NOMO-1 (cell line): Measurements from ENCODE around the gene HLF.

Experiments
- DNase-seq, 2 experiments: peaks; one replicate each; lab custom pipeline; 2025; ENCODE audit not compliant: unreplicated experiment in 2 of 2; lab: John Stamatoyannopoulos, UW

Gene HLF

DNA sequence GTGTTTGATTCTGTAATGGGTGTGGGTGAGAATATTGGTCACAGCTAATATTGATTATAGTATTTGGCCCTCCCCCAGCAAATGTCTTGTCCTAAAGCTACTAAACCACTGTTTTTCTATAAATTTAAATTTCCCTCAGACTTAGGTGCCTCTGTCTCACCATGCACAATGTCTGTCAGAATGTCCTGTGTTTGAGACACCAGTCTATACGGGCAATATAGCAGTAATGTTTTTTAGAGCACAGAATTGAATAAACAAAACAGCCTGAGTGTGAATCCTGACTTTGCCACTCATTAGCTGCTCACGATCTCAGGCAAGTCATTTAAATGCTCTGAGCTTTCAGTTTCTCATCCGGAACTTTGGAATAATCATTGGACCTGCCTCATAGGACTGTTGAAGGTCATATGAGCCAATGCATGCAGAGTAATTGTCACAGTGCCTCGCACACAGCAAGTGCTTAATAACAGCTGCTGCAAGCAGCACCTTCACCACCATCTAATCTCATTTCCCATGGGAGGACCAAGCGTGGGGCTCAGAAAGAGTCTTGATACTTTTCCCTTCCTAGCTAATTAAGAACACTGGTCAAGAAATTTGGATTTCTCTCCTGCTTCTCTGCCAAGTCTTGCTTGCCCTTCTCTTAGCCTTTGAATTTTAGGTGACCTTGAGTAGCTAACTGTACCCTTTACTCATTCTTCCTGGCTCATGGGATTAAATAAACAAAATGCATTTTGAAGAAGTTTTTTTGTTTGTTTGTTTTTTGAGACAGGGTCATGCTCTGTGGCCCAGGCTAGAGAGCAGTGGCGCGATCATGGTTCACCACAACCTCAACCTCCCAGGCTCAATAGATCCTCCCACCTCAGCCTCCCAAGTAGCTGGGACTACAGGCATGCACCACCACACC, 9.8 kb downstream of the HLF start:
- no peak for DNase-seq

DNA sequence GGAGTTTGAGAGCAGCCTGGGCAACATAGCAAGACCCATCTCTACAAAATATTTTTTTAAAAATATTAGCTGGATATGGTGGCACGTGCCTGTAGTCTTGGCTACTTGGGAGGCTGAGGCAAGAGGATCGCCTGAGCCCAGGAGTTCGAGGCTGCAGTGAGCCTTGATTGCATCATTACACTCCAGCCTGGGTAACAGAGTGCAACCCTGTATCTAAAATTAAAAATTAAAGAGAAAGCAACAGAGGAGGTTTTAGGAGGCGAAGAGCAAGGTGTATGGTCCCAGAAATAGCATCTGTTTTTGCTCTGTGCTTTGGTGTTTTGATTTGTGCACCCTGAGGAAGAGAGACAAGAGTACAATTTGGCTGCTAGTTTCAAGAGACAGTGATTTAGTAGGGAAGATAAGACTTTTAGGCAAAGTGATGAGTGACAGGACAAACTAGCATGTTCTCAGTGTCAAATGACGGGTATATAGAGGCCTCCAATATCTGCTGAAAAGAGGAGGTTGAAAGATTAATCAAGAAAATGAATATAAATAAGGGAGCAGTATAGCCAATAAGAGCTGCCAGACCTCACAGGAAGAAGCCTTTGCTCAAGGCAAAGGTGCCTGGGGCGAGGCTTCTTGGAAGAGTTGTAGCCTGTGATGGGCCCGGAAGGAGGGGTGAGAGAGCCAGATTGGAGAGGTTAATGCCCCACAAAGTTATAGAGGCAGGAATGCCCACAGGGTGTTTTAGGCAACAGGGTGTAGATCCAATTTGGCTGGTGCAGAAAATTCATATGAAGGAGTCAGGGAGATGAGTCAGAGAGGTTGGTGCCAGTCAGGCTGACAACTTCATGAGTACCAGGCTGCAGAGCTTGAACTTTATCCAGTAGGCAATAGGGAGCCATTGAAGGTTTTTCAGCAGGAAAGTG, 11.4 kb downstream of the HLF start:
- DNase-seq, result no peak

DNA sequence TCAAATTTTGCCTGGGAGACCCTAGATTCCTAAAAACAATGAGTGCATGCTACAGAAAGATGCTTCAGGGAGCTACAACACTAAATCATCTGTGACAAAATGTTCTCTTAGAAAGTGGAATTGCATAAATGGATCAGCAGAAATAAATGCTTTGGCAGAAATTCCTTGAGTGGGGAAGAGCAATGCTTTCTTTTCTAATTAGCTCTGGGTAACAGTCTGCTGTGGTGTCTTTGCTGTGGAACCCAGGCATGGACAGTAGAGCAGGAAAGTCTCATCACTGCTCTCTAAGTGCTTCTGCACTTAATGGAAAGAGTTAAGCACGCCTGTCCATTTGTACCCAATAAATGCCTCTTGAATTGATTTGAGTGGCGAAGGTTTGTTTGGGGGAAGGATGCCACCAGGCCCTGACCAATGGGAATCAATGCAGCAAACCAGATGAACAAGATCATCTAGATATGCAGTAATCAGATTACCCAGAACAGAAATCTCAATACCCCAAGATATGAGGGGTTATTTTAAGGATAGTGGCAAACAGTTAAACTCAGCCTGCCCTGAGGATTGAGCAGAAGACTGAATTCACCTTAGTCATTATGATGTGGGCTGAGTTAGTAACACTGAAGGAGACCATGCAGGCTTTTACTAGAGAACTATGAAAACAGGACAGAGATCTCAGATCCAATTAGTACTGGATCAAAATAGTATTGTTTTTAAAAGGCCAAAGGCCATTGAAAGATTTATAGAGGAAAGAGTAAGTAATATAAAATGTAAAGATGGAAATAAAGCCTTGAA, 13.6 kb downstream of the HLF start:
- DNase-seq, result no peak

DNA sequence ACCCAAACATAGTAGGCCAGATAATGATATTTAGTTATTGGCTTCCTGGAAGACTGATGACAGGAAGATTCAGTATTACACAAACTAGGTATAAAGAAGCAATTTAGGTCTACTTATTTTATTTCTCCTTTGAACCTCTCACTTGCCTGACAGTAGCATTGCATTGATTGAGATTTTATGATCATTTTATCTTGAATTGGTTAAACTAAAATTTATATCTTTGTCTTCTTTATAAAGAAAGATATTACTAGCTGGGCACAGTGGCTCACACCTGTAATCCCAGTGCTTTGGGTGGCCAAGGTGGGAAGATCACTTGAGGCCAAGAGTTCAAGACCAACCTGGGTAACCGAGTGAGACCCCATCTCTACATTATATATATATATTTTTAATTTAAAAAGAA, 14.4 kb downstream of the HLF start:
- DNase-seq, result no peak

DNA sequence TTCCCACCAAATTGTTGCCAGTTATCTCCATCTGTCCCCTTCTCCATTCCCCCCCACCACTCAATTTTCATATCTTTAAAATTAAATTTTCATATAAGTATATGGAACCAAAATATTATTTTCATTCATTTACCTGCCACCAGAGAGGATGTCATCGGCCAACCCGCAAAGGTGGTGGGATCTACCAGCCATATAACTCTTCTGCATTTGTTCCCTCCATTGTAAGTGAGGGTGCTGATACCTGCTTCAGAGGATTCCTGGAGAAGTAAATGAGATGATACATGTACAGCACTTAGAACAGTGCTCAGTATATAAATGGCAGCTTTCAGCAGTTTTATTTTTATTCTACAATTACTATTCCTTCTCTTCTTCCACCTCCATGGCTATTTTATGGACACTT, 15.0 kb downstream of the HLF start:
- no peak for DNase-seq

DNA sequence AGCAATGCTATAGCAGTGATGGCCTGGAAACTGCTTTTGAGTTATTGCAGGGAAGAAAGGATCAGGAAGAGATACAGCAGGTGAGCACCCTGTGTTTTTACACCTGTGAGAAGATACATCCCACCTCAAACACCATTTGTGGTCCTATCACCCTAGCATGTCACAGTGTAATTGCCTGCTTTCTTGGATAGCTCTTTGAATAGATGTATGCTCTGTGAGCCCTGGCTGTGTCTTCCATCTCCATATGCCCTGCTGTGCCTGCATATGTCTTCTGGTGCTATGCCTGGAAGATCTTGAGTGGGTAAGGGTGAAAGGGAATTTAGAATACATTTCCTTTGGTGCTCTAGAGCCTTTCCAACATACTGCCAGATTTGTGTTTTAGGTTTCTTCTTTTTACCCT, 15.5 kb downstream of the HLF start:
- DNase-seq, result no peak

DNA sequence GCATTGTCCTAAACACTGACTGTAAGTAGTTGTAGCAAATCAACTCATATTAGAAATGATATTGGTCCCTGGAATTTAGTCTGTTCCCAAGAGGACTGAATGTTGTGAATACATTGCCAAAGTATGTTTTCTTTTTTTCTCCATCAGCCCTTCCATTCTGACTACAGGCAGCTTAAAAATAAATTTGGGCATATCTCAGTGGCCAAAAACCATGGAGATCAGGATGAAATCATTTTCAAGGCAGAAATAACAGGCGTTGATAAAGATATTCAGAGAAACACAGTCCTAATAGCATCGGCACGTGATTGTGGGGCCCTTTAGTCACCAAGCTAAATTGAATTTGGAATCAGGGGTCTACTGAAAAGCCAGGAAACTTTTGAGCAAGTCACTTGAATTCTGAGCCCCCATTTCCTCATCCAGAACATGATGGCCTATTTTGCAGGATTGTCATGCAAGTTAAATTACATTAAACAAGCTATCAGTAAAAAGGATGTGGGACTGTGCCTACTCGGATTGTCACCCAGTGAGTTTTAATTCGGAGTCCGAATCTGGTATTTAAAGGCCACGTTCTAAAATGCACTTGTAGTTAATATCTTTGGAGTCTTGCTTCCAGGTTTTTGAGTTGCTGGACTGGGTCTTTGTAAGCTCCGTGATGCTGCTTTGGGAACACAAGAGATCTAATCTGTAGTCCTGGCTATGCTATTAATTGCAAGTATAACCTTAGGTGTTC, 17.1 kb downstream of the HLF start:
- no peak for DNase-seq

DNA sequence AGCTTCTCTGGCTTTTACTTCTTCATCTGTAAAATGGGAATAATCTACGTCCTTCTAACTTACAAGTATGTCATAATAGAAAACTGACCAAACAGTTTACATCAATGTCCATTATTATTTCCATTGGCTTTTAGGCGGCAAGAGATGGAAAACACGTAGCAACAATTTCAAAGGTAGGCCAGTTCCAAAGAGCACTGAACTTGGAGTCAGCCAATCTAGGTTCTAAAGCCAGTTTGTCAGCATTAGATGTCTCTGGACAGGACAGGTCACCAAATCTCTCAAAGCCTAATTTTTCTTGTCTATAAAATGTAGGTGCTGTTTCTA, 17.6 kb downstream of the HLF start:
- no peak for DNase-seq

DNA sequence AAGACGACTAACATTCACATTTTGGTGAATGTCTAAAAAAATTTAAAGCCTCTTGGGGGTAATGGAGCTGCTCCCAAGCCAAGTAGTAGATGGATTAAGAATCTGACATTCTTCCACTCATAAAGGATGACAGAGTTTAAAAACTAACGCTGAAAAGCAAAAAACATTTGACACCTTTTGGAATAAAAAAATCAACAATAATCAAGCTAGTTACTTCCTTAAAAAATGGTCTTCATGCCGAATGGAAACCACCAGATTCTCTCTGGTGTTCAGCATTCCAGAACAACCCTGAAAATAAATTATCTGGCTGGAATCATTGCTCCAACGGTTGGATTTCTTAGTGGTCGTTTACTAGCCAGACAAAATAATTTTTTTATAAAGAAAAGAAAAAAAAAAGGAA, 18.0 kb downstream of the HLF start:
- DNase-seq, result no peak

DNA sequence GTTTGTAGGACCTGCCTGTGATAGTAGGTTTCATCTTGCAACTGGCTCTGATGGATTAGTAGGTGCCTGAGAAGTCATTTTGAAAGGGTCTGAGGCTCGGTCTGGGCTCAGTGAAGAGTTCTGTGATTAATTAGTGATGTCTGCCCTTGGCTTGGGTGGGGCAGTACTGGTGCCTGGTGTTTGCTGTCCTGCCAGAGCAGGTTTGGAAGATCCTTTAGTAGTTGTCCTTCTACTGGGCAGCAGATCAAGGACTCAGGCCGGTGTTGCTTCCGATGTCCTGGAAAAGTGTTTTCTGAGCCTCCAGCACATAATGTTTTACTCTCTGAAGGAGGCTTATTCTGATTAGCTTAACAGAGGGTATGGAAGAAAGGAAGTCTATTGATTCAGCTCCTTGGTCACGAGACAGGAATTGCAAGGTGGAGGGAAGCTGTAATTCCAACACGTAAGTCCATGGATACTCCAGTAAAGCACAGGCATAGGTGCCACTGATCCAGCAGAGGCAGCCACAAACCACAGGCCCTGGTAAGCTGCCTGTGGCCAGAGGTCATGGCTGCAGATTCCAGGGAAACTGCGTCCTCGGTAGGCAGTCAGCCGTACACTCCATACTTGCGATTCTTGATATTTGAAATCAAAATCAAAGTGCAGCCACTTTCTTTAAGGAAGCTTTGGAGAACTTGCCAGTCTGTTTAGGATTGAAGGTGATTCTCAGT, 18.7 kb downstream of the HLF start:
- DNase-seq, result no peak

DNA sequence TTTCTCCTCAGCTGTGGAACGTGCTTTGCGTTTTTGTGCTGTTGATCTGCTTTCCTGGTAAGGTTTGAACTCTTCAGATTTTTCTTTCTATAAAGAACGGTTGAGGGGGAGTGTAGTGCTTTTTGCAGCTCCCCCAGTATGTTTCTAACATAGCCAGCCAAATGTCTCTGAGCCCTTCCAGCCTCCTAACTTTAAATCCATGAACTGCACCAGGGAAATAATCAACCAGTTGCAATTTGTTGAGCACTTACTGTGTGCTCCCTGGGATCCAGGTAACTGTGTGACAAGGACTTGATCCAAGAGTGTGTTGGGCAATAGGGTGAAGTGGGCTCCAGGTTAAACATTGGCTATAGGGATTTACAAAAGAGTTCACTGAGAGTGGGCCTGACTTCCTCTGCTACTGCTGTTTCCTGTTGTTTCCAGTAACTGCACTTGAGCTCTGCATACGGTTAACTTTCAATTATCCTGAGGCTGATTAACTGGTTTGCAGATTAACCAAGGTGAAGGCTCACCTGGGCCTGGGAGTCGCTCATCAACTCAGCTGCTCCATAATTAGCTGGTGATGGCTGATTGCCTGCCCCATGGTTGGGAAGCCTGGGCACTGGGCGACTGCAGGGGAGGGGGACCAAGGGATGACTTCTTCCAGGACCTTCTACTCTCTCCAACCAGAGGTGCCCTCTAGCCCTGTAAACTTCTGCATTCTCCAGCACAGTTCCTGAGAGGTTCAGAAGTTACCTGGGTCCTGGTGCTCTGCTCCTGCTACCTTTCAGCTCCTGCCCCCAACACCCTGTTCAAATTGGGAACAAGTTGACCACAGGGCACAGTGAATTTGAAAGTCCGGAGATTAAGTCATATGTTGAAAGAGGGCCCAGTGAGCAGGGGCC, 19.5 kb downstream of the HLF start:
- no peak for DNase-seq

DNA sequence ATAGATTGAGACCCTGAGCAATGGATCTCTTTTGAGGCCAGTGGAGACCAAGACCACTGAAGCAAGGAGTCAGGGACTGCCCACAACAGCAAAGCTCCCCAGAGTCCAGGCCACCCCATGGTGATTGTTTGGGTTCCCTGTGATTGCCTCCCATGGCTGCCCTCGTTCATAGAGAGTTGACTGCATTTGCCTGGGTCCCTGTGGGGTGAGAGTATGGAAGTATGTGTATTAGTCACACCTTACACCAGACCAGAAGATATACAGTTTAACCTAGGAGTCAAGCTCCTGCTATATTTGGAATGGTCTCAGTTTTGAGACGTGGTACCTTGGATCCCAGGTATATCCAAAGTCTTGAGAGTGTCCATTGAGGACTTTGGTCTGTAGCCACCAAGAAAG, 20.2 kb downstream of the HLF start:
- no peak for DNase-seq

DNA sequence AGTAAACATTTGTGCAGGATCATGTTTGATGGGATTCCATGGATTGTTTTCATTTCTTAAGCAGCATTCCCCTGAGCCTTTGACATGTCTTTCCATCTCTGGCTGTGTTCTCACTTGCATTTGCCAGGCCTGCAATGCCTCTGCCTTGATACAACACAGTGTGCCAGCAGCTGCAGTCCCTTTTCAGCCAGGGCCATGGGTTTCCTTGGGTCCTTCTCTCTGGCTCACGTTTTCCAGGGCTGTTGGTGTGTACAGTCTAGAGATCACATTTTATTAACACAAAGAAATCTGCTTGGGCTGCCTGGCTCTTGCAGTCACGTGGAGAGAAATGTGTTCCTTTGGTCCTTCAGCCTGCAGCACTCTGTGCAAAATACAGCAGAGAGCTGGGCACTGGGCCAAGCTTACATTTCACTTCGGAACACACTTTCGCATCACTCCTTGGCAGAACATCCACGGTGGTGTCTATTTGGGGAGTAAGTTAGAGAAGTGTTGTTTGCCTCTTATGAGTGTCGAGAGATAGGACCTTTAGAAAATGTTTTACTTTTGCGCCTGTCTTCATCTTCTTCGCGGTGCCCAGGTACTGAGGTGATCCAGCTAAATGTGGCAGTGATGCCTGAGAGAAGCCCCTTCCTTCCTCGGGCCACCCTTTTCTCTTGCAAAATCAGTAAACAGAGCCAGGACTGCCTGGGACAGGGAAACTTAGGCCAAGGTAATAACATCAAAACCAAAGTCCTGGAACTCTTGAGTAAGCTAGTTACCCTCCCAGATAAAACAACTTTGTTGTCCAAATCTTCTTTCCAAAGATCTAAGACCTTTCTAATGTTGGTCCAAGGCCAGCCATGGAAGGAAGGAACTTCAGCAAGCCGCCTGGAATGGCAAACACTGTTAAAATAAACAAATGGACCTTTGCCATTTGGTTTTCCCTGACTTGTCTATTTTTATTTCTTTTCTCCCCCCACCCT, 20.9 kb downstream of the HLF start:
- DNase-seq, result no peak

DNA sequence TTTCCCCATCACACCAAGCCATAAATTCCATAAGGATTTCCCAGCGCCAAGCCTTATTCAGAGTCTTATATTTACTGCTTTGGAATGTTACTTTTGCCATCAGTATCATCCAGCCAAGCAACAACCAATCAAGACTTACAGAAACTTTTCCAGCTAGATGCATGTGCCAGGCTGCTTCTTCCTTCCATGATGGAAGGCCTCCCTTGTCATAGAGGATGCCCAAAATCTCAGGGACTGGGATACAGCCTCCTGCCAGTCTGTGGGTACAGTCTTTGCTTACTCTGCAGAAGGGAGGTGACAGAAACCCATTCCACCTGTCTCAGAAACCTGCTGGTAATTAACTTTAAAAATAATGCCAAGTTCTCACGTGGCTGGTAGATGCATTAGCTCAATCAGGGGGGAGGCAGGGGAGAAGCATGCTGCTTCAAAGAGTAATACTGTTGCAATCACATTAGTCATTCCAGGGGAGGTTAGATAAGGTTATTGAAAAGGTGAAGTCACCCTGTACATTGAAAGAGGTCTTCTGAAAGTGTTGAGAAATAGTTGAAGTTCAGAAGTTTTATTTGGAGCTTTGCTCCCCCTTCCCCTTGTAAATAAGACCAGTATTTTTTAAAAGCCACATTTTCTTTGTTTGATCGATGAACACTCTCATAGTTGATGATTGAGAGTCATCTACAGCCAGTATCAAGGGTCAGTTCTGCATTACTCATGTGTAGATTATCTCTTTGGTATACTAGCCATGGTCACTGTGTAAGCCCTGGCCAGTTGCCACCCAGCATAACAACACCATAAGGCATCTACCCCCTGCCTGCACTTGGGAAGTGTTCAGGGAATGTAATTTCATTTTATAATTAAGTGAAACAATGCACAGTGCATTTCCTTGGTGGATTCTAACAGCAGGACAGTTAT, 22.2 kb downstream of the HLF start:
- no peak for DNase-seq

DNA sequence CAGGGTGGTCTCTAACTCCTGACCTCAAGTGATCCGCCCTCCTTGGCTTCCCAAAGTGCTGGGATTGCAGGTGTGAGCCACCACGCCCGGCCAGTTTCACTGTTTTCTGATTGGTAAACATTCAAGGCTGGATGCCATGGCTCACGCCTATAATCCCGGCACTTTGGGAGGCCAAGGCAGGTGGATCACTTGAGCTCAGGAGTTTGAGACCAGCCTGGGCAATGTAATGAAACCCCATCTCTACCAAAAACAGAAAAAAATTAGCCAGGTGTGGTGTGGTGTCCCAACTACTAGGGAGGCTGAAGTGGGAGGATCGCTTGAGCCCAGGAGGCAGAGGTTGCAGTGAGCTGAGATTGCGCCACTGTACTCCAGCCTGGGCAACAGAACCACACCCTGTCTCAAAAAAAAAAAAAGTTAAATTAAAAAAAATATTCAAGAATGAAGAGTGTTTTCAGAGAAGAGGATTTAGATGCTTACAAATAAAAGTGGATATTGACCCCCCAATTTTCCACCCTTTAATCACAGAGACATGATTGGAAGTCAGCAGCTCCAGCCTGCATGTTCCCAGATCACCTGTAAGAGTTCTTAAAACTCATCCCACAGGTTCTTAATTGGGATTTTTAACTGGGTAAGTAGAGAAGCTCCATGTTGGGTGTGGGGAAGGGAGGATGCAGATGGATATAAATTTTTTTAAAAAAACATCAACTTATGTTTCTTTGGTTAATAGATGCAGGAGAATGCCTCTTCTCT, 23.8 kb downstream of the HLF start:
- no peak for DNase-seq

DNA sequence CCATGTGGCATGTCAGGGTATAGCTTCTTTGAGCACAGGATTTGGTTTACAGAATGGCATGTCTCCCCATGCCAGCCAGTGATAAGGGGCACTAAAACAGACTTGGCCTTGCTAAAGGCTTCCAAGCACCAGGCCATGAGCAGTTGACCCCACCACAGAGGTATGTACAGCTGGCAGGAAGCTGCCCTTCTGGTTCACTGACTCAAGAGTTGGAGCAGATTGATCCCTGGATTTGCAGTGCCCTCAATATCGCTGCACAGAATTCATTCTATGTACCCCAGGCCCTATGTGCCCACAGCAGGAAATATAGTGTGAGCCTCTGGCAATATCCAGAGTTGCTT, 24.3 kb downstream of the HLF start:
- DNase-seq, result no peak
